Hepatocyte (in vitro differentiated cells): ENCODE measurements around the gene PPIL3.
"Not testable (repeated sequence)": the region's sequence is repeated elsewhere in the genome, so short reads cannot be mapped to it uniquely, and the experiment has no call there.

Source experiments
- CTCF ChIP-seq: fragments of 200-600 bp; sonication (generic); IDR thresholded peaks from 2 replicates; pipeline ENCODE4 v1.5.1; 2016; ENCODE audit warnings: antibody characterized with exemption, mild to moderate bottlenecking; ENCODE audit not compliant: poor library complexity
- EZH2 ChIP-seq: fragments of 200-600 bp; sonication (generic); IDR thresholded peaks from 2 replicates; pipeline ENCODE4 v1.6.1; 2016; ENCODE audit warnings: antibody characterized with exemption, mild to moderate bottlenecking, borderline replicate concordance

DNA sequence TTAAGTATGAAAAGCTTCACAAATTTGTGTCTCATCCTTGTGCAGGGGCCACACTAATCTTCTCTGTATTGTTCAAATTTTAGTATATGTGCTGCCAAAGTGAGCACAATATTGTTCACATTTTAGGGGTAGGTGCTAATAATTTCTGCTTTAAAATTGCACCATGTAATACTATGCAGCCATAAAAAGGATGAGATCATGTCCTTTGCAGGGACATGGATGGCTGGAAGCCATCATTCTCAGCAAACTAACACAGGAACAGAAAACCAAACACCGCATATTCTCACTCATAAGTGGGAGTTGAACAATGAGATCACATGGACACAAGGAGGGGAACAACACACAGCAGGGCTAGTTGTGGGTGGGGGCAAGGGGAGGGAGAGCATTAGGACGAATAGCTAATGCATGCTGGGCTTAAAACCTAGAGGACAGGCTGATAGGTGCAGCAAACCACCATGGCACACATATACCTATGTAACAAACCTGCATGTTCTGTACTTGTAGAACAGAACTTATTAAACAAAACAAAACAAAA is 7.1 kb downstream of the PPIL3 start:
- not testable (repeated sequence) for TF ChIP-seq EZH2, CTCF
